HS-5 (cell line): ENCODE data around the gene TANGO6.
"Not testable (repeated sequence)": the region's sequence is repeated elsewhere in the genome, so short reads cannot be mapped to it uniquely, and the experiment has no call there.

Experiments used
- DNase-seq: peaks from one replicate; pipeline ENCODE4 v3.0.0-alpha.2; 2012; ENCODE audit warnings: low read depth

The TANGO6 gene

GRCh38 chr16:69056421-69056820 is 213.1 kb downstream of the TANGO6 start:
- no peak for DNase-seq

GRCh38 chr16:69057400-69058378 is 214.4 kb downstream of the TANGO6 start:
- DNase-seq: peak; percentile 82

DNA sequence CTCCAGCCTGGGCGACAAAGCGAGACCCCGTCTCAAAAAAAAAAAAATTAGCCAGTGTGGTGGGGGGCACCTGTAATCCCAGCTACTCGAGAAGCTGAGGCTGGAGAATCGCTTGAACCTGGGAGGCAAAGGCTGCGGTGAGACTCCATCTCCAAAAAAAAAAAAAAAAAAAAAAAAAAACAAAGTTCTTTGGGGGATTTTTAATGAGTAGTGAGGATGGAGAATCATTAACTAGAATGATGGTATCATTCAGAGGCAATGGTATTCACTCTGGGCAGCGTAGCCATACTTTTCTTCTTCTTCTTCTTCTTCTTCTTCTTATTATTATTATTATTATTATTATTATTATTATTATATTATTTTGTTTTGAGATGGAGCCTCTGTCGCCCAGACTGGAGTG is 220.2 kb downstream of the TANGO6 start:
- not testable (repeated sequence) for DNase-seq

- DNase-seq: no peak
Measured at GRCh38 chr16:69064124-69064763, 220.9 kb downstream of the TANGO6 start.

DNA sequence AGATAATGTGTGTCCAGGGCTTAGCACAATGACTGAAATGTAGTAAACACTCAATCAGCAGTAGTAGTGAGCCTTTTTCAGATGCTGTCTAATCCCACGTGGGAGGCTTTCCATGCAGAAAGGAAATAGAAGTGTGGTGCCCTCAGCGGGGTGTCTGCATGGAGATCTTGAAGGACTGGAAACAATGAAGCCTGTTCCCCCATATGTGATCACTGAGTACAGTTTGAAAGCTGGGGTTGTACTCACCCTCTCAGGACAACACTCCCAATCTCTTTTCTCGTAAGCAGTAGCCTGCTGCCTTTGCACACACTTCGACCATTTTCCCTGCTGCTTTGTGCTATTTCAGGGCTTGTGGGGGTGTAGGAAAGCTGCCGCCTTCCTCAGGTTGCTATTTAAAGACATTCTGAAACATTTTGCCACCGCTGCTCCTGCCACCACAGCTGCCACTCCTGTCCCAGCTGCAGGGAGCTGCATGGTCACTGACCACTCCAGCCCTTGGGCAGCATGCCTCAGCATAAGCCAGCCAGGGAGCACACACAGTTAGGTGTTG is 221.5 kb downstream of the TANGO6 start:
- DNase-seq: no peak

DNA sequence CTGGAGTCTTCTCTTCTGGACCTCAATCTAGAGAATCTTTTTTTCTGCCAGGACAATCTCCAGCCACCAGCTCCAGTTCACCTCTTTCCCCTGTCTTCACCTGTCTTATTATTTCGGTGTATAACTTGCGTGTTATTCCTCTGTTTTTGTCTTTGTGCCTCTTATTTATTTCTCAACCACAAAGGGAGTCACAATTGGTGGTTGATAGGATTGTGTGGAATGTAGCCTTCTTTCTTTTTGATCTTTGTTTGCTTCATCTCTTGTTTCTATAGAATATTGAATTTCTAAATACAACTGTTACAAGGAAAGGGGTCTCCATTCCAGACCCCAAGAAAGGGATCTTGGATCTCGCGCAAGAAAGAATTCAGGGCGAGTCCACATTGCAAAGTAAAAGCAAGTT is 226.2 kb downstream of the TANGO6 start:
- no peak for DNase-seq

GRCh38 chr16:69071036-69071435 is 227.7 kb downstream of the TANGO6 start:
- DNase-seq: no peak

DNA sequence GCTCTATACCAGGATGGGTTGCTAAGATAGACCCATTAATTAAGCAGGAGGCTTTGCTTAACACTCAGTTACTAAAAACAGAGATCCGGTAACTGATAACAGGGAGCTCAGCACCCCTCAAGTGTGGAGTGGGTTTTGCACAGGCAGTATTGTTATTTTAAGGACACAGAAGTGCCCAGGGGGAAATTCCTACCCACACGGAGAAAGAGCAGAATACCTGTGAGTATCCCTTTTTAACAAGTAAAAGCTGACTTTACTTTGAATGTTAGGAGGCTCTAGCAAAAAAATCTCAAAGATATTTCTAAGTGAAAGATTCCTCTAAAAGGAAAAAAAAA is 229.3 kb downstream of the TANGO6 start:
- no peak for DNase-seq

DNA sequence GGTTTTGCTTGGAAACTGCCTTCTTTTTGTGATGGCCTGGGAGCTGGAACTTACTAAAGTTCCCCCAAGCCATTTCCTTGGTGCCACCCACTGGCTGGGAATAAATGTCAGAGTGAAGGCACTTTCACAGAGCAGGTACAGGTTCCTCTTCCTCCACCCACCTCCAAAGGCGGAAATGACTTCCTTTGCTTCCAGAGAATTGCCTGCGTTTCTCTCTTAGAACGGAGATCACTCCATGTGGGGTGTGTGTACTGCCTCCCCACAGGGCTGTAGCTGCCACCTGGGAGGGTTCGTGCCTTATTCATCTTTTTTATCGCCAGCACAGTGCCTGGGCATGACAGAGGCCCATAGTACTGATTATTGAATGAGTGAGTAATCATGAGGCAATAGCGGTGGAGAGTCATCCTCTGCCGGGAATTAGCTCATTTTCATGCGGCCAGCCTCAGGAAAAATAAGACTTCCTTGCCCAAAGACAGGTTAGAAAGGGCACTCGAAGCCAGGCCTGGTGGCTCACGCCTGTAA is 229.9 kb downstream of the TANGO6 start:
- peak; percentile 94 for DNase-seq

- DNase-seq: peak; percentile 68
Measured at GRCh38 chr16:69077251-69077650, 233.9 kb downstream of the TANGO6 start.

DNA sequence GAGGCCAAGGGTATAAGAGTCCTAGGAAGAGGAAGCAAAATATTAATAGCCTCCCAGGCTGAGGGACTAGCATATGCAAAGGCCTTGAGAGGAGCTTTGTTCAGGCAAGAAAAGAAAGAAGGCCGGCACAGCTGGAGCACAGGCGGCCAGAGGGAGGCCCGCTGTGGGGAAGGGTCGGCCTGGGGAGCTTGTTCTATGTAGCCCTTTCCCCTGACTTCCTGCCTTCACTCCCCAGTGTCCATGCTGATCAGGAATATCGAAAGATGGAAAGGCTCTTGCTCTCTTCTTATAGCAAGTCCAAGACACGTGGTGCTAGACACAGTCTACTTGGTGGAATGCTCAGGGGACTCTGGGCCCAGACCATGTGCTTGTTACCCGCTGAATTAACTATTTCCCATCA is 234.7 kb downstream of the TANGO6 start:
- no peak for DNase-seq

GRCh38 chr16:69079697-69080096 is 236.4 kb downstream of the TANGO6 start:
- no peak for DNase-seq

DNA sequence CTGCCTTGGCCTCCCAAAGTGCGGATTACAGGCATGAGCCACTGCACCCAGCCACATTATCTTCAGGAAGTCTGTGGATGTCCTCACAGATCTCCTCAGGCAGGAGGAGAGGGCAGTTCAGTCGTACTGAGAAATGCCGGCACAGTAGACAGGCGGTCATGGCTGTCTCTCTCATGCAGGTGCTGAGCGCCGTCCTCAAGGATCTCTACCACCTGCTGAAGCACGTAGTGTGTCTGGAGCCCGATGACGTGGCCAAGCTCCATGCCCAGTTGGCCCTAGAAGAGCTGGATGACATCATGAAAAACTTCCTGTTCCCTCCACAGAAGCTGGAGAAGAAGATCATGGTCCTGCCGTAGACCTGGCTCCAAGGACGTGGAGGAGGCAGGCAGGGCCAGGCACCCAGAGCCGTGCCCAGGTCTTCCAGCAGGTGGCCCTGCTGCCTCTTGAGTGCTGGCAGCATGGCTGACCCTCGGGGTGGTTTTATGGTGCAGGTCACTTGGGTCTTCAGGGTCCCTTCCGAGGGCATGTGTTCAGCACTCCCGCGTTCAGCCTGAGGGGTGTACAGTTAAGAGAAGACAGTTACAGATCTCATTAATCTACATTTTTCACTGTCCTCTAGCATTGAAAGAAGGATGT is 240.1 kb downstream of the TANGO6 start:
- DNase-seq: no peak

DNA sequence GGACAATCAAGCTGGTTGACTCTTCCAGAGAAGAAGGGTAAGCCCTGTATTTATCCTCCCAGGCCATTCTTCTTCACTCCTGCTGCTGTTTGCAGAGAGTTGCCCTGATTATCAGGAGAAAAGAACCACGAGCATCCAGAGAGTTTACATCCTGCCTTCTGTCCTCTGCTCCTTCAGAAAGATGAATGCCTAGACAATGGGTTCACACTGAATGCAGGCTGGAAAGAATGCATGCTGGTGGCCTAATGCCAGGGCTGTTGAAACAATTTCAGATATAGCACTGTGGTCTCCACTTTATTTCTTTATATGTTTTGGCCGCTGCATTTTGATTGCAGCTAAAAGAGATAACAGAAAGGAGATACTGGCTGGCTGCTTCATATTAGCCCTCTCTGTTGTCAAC is 241.0 kb downstream of the TANGO6 start:
- no peak for DNase-seq

DNA sequence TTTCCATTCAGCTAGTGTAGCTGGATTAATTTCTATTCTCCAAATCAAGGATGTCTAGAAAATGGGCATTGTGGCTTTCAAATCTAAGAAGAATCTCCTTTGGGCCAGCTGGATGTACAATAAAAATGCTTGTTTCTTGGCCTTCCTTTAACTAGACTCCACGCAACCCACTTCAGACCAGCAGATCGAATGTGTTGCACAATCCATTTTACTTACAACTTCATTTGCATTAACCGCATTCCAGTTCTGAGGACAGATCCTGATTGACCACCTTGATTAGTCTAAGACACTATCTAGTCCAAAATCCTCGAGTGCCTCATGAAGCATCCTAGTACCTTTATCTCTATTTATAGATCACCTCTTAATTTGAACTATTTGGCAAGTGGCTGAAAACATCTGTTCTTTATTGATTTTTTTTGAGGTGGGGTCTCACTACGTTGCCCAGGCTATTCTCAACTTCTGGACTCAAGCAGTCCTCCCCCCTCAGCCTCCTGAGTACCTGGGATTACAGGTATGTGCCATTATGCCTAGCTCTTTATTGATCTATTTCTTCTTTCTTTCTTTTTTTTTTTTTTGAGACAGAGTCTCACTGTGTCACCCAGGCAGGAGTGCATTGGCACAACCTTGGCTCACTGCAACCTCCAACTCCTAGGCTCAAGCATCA is 241.8 kb downstream of the TANGO6 start:
- no peak for DNase-seq

- no peak for DNase-seq
Measured at GRCh38 chr16:69087161-69087581, 243.8 kb downstream of the TANGO6 start.

DNA sequence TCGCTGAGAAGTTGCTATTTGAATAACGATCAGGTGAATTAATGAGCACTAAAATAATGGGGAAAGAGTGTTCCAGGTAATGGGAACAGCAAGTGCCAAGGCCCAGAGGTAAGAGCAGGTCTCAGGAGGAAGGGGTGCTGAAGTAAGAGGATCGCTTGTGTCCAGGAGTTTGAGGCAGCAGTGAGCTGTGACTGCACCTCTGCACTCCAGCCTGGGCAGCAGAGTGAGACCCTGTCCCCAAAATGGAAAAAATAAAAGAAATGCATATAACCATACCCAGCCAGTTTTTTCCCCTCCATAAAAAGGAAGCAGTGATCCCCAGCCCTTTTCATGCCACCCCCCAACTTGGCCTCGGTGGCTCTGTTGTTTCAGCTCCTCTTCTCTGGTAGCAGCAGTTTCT is 245.4 kb downstream of the TANGO6 start:
- DNase-seq: no peak

GRCh38 chr16:69089091-69089910 is 246.0 kb downstream of the TANGO6 start:
- no peak for DNase-seq

GRCh38 chr16:69093974-69094373 is 250.6 kb downstream of the TANGO6 start:
- no peak for DNase-seq

- no peak for DNase-seq
Measured at GRCh38 chr16:69094501-69094900, 251.2 kb downstream of the TANGO6 start.

DNA sequence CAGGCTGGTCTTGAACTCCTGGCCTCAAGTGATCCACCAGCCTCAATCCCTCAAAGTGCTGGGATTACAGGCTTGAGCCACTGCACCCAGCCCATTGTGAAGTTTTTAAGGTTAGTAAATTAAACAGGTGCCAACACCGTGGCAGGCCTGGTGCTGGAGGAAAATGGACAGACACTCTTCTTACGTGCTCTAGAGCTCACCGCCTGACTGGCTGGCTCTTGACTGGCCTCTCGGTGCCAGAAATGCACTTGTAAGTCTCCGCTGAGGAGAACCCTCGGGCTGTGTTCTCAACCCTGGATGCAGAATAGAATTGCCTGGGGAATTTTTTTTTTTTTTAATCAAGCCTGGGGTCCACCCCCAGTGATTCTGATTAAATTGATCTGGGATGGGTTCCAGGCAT is 251.9 kb downstream of the TANGO6 start:
- no peak for DNase-seq
